SW480 (cell line): ENCODE data around the gene TCERG1L.

ENCODE experiments used
- DNase-seq: peaks from one replicate; pipeline ENCODE4 v3.0.0-alpha.2; 2016; ENCODE audit warnings: low spot score

Gene TCERG1L

DNA sequence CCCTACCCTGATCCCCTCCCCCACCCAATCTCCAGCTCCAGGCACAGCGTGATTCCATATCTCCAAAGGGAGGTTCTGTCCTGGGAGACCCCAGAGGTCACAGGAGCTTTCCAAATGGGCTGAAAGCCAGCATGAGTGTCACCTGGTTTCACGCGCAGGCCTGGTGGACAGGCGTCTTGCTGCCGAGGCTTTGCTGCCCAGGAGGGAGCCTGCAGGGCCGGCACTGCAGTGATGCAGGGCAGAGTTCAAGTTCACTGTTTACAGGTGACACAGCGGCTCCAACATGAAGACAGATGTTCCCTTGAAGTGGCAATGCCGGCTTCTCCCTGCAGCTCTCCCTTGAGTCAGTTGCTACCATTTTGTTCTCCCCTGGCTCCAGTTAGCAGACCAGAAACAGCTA is 104.3 kb downstream of the TCERG1L start:
- no peak for DNase-seq

DNA sequence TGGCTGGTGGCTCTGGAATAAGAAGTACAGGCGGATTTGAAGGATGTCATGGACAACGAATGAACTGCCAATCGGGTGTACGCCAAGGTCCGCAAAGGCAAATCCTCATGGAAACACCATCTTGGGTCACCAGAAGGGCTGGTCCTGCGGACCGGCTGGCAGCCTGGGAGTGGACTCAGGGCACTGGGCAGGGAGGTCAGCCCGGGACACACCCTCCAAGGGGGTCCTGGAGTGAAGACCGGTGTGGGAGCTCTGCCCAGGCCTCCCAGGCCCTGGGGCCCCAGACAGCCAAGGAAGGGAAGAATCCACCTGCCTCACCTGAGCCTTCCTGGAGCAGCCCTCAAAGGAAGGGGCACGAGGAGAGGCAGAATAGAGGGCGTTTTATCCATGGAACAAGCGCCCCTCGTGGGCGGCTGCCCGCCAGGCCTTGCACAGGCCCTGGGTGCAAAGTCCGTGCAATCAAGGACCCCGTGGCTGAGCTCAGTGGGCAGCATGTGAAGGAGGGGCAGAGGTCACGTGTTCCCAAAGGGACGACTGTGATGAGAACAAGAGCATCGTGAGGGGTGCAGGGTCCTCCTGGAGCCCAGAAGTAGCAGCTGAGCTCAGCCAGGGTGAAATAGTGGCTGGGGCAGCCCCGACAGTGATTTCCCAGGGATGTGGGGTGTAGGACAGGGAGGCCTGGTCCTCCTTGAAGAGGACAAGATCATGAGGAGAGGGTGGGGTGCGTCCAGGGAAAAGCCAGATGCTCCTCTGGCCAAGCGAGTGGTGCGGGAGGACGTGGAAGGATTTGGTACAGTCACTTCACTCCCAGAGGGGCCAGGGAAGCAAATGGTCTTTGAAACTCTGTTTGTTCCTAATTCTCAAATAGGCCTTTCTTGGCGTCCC is 105.2 kb downstream of the TCERG1L start:
- DNase-seq, result no peak

DNA sequence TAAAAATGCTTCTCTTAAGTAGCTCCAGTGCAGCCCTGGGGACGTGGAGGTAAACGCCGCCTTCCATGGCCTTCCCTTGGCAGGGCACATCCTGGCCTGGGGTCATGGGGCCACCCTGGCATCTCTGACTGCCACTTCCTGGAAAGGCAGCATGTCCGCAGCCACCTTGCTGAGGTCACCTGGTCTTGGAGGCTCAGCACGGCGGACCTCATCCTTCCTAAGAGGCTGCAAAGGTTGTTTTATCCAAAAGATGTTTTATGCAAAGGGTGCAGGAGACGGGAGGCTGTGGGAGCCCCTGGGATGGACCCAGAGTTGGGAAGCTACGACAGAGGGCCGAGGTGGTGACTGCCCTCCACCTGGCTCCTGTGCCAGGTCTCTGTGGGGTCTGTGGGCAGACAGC is 106.0 kb downstream of the TCERG1L start:
- DNase-seq, result no peak

DNA sequence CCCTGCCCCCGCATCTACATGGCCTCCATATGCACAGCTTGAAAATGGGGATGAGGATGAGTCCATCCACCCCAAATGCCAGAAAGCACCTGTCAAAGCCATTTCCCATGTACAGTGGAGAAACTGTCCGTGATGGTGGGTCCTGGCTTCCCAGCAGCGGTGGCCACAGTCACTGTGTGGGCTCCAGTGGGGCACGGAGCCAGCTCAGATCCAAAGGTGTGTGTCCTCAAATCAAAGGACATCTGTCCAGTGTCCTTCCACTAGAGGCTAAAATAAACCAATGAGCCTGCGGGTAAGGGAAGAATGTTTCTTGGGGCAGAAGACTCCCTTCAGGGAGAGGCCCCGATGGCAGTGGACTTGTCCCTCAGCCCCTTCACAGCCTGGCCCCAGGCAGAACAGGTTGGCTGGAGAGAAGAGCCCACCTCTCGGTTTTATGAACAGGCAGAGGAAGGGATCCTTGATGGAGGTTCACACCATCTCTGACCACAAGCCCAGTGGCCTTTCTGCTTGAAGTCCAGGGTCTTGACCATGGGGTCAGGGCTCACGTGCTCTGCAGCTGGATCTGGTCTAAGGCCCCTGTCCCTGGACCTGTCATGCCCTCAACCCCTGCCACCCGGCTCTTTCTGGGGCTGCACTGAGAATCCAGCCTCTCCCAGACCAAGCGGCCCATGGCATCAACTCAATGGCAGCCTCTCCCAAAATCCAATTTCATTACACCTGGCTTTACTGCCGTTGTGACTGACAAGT is 106.9 kb downstream of the TCERG1L start:
- no peak for DNase-seq

DNA sequence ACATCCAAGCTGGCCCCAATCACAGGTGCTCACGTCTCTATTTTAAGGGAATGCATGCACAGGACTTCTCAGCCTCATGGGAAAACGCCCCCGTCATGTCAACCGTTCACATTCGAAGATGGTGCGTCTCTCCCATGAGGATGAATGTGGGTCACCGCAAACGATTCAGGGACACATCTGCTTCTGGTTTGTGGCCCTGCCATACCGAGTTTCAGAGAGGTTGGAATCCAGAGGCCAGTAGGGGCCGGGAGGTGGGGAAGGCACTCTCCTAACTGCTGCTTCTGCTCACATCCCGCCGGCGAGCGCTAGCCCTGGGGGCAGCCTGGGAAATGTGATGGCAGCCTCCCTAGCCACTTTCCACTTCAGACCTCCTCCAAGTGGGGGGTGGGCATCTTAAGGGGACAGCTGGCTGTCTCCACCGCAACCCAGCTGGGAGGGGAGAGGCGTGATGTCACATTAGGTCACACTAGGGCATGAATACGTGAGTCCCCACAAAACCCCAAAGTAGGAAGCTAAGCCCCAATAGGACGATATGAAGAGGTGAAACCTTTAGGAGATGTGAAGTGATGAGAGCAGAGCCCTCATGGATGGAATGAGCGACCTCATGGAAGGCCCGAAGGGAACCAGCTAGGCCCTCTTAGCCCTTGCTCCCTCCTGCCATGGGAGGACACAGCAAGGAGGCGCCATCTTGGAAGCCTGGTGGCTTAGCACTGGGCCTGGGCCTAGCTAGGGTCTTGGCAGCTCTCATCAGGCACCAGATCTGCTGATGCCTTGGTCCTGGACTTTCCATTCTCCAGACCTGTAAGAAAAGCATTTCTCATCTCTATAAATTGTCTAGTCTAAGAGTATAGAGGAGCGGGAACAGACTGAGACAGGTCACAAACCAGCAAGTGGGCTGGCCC is 107.8 kb downstream of the TCERG1L start:
- DNase-seq, result no peak

DNA sequence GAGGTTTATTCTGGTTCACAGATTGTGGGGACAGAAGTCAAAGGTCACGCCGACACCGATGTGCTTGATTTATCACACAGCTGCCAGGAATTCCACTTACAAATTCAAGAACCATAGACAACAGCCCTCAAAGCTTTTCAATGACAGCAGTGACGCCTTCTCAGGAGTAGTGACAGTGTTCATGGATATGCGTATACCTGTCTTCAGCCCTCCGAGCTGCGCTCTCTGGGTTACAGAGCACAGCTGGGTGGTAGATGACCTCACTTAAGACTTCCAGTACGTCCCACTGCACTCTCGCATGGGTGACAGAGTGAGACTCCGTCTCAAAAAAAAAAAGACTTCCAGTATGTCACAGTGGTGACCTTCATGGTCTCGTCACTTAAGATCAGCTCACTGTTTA is 108.5 kb downstream of the TCERG1L start:
- no peak for DNase-seq

DNA sequence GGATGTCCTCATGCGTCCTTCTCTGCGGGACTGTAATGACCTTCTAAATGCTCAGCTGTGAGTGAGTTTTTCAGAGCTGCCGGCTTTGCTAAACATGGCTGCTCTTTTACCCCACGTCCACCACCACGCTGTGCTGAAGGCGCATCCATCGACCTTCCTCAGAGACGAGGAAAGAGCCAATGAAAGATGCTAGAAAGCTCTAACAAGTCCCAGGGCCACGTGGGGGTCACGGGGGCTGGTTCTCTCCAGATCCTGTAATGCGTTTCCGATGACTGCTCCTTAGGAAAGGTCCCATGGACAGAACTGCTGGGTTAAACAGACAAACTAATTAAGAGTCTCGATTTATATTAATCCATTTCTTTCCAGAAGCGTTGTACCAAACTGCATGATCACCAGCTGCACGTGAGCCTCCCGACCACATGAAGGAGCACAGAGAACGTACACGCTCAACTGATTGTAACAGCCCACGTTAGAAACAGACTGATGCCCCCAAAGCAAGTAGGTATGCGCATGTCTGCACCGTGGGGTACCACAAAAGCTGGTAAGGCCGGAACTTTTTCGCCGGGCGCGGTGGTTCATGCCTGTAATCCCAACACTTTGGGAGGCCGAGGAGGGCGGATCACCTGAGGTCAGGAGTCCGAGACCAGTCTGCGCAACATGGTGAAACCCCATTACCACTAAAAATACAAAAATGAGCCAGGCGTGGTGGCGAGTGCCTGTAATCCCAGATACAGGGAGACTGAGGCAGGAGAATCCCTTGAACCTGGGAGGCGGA is 109.6 kb downstream of the TCERG1L start:
- no peak for DNase-seq

DNA sequence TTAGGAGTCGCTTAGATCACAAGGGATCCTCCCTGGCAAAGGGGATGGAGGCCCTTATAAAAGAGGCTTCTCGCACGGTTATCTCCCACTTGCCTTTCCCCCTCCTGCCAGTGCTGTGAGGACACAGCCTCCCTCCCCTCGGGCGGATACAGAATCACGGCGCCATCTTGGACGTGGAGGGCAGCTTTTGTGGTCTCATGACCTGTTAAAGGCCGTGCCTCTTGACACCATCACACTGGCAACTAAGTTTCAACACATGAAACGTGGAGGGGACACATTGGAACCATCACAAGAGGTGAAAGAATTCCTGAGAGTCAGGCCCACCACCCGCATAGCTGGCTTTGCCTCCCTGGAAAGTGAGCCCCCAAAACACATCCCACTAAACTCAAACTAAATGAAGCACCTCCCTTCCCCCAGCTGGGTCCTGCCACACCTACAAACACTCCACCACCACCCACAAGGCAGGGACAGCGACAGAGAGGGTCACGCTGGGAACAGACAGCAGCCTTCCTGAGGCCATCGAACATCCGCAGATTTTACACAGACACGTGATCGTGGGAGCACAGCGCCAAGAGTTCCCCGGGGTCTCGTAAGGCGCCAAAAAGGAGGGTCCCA is 110.6 kb downstream of the TCERG1L start:
- no peak for DNase-seq

DNA sequence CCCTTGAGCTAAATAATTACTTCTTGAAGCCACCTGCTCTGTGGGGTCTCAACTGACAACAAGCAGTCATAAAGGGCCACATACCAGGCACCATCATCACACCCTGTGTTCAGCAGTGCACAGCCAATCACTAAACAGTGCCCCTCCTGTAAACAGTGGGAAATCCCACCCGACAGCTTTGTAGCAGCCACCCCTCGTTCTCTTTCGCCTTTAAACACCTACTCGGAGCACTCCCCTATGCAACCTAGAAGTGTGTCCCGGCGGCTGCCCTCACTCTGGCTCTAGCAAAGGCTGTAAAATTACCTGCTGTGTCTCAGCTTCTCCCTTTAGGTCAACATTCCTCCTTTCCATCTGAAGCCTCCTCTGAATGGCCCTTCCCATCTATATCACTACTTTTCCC is 111.9 kb downstream of the TCERG1L start:
- DNase-seq, result no peak

DNA sequence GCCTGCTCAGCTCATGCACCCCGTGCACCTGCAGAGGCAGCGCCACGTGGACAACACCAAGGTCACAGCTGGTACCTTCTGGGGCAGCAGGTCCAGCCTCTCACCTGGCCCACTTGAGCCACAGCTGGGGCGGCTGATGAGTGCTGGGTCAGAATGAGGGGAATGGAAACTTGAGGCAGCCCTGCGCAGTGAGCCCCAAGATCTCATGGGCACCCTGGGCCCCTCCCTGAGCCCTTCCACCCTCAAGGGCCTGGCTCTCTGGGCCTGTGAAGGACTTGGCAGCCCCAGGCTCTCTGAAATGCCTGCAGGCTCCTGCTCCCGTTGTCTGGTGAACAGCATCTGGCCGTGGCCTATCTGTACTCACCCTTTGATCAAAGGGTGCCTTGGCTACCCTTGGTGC is 112.7 kb downstream of the TCERG1L start:
- DNase-seq, result no peak

DNA sequence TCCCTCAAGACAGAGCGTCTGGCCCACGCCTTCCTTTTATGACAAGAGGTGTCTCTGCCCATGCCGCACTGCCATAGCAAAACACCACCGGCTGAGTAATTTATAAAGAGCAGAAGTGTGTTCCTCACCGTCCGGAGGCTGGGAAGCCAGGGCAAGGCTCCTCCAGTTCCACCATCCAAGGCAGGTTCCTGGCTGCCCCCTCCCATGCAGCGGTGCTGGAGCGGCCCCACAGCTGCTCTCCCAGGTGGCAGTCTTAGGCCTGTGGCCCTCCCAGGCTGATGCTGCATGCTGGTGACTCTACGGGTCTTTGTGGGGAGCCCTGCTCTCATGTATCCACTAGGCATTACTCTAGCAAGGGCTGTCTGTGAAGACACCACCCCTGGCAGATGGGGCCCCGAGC is 113.1 kb downstream of the TCERG1L start:
- no peak for DNase-seq

DNA sequence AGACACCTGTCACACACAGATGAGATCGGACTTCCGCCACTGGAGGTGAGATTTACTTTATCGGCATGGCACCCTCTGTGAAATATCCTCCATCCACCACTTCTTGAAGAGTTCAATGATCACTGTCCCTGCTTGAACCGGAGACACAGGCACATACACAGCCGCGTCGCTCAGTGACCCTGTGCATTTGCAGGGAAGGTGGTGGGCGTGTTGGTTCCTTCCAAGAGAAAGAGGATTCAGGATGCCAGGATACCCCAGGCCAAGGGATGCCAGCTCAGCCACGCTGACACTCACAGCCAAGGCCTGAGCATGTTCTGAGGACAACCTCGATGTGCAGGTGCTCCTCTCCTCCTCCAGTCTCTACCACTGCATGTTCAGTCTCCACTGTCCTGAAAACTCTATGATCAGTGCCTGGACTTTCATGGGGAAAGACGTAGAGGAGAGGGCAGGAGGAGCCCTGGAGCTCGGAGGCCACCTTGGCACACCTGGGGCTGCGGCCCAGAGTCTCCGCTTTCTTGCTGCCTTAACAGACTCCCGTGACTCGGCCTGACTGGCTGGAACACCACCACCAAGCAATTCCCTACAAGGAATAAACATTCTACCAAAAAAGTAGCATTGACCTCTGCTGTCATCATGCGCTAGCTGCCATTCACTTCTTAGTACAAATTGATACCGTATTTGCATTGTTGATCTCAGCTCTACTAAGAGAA is 115.2 kb downstream of the TCERG1L start:
- no peak for DNase-seq

DNA sequence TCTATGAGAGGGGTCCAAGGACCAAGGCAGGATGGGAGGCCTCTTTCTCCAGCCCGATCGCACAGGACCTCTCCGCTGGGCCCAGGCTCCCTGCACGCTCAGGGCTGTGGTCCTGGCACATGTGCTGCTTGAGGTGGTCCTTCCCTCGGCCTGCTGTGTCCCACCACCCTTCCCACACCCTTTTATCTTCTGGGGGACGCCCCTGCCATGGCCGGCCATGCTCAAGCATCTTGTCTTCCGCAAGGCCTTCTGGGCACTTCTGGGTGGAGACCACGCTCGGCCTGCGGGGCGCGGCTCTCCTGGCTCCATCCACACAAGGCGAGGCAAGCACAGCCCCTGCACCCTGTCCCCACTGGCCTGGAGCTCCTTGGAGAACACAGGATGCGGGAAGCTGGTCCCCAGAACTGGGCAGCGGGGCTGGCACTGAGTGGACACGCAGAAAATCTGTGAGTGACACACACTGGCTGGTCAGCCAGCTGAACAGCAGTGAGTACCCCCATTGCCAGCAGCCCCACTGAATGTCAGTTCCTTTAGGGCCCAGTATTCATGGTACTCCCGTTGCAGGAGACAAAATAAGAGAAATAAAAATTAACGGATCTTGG is 115.9 kb downstream of the TCERG1L start:
- no peak for DNase-seq

DNA sequence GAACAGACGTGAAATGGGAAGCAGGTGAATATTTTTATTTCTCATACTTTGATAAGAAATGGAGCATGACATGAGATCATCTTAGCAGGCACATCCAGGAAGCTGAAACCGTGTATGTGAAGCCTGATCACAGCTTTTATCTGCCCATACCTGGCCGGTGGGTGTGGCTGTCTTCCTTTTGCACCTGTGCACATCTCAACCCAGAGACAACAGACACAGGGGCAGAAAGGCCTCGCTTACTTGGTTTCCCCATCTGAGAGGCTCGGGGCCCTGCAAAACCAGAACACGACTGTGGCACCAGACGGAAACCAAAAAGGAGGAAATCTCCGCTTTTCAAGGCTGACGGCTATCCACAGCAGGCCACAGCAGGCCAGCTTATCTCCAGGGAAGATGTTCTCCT is 116.4 kb downstream of the TCERG1L start:
- no peak for DNase-seq

DNA sequence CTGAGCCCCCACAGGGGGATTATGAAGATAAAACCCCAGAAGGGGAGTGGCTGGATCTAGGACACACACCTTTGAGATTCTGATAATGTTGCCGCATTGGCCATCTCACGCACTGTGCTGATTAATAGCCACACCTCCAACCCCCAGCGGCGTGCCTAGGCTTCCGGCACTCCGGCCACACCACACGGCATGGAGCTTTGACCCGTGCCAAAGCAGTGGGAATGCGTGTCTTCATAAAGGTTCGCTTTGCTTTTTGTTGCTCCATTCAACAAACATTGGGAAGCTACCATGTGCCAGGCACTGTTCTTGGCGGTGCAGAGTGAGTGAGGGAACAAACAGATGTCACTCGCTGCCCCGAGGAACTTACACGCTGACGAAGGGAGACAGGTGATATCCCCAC is 117.6 kb downstream of the TCERG1L start:
- DNase-seq, result no peak

DNA sequence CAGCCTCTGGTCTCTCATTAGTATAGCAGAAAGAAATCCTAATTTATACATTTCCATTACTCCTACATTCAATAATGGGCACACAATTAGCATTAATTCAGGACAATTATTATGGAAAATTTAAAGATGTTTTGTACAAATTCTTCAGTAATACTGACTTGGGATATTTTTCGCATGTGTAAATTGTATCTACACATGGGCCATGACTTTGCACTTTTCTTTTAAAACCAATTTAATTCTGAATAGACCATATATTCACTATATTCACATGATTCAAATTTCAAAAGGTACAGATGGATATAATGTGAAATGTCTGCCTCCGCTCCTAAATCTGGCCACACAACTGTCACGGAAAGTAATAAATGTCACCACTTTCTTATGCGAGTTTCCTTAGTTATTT is 123.0 kb downstream of the TCERG1L start:
- no peak for DNase-seq

DNA sequence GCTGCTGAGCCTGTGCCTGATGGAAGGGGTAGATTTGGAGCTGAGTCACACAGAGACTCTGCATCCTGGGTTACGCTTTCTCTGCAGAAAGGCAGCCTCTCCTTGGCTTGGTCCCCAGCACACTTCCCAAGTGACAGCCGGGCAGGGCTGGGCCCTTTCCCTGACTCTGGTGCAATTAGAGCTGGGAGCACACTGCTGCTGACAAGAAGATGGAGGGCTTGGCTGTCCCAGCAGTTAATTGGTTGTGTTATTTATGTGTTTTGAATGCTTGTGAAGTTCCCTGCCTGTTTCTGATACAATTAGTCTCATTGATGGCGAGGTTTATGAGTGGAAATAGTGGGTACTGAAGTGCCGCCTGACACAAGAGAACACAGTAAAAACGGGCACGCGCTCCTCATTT is 123.6 kb downstream of the TCERG1L start:
- DNase-seq, result no peak

DNA sequence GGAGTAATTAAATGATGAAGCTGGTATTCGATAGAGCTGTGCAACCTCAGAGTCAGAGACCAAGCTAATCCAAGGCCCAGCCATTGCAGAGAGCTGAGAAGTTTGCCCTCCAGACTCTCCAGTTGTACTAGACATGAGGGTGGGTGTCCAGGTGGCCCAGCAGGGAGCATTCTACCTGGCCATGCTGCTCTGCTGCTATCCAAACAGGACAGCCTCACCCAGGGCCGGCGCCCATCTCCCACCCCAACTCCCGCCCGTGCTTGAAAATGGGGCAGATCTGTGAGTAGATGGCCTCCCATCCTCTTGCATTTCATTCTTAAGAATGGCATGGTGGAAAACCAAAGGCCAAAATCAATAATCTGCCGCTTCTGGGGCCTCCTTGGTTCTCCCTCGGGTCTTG is 124.2 kb downstream of the TCERG1L start:
- DNase-seq, result no peak

DNA sequence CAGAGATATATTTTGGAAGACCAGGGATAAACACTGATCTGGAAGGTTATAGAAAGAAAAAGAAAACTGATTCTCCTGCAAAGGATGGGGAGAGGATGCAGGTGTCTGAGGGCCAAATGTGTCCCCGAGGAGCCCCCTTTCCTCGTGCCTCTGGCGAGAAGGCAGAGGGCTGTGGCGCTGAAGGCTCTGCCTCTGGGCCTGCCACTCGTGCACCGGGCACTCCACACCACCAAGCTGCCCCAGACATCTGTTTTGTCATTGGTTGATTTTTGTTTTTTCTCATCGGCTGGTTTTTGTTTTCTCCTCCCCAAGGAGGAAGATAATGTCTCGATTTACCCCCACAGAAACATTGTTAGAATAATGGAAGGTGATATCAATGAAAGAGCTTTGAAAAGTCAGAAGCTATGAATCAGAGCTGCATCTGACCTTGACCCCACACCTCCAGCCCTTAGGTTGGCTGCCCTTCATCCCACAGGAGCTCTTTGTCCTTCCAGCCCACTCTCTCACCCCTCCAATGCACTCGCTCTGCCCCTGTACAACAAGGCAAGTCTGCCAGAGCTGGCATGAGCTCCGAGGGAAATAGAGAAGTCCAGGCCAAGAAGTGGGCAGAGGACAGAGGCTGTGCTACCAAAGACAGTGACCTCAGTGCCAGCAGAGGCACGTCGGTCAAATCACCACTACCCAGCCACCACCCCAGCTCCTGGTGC is 124.8 kb downstream of the TCERG1L start:
- DNase-seq, result no peak

DNA sequence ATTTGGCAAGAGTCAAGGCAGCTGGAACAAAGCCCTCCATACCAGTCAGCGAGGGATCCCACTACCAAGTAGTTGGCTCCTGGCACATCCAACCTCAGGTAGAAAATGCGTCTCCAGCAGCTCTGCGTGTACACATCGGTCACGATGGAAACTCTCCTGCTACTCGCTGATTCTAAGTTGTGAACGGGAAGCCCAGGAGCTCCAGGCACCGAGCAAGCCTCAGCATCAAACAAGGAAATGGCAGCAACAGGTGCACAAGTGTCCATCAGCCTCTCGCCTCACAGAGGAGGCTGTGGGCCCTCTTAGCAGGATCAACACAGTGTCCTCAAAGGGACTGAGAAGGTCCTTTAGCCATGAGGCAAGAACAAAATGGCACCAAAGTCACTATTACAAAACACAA is 127.0 kb downstream of the TCERG1L start:
- no peak for DNase-seq
